Measurements from ENCODE around the gene EYA3.

DNA sequence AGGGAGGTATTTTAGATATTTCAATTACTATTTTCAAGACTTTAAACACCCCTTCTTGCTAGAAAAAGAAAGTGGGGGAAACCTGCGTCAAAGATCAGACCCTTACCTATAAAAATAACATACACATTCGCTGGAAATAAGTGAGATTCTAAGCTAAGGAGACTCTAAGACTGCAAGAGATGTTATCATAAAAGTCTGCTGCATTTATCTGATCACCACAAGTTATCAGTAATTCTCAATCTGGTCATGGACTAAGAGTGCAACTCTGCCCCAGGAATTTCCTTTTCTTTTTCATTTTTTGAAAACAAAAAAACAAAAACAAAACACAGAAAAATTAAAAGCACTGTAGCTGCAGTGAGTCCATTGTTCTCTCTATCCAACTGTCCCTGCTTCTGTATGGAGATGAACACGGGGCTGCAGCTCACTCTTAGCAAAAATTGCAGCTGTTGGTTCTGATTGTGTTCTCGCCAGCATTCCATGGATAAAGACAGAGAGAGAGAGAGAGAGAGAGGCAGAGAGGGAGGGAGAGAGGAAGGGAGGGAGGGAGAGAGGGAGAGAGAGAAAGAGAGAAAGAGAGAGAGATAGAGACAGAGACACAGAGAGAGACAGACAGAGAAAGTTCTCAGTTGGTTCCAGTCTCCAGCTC, 114.5 kb downstream of the EYA3 start:
- TF ChIP-seq, protein P1, sequence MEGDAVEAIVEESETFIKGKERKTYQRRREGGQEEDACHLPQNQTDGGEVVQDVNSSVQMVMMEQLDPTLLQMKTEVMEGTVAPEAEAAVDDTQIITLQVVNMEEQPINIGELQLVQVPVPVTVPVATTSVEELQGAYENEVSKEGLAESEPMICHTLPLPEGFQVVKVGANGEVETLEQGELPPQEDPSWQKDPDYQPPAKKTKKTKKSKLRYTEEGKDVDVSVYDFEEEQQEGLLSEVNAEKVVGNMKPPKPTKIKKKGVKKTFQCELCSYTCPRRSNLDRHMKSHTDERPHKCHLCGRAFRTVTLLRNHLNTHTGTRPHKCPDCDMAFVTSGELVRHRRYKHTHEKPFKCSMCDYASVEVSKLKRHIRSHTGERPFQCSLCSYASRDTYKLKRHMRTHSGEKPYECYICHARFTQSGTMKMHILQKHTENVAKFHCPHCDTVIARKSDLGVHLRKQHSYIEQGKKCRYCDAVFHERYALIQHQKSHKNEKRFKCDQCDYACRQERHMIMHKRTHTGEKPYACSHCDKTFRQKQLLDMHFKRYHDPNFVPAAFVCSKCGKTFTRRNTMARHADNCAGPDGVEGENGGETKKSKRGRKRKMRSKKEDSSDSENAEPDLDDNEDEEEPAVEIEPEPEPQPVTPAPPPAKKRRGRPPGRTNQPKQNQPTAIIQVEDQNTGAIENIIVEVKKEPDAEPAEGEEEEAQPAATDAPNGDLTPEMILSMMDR (IDR thresholded peaks at IDR 0.05; ENCODE audit: low read depth, low read length) = no peak
- TF ChIP-seq POLR2A (IDR thresholded peaks at IDR 0.05; ENCODE audit: extremely low read depth, insufficient read length) (no peak), MYC (IDR thresholded peaks at IDR 0.05; ENCODE audit: low read depth, low read length) (no peak)
- TF ChIP-seq, protein P2, sequence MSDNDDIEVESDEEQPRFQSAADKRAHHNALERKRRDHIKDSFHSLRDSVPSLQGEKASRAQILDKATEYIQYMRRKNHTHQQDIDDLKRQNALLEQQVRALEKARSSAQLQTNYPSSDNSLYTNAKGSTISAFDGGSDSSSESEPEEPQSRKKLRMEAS (IDR thresholded peaks at IDR 0.05; ENCODE audit: low read depth, low read length) = no peak
